HepG2 (cell line): ENCODE results near the gene CRYBA2. TPM values are rescaled to one million over a fixed set of nuclear protein-coding genes. Genes with fewer than 3 reads are reported as not detected.

Source experiments
- PHF20 ChIP-seq: sonication (generic); formaldehyde crosslinking; IDR thresholded peaks from 2 replicates; pipeline ENCODE4 v1.5.0; 2020; ENCODE audit warnings: mild to moderate bottlenecking, missing genetic modification reagents
- RFX3 ChIP-seq: IDR thresholded peaks from 2 replicates; pipeline ENCODE4 v1.6.1; 2016; ENCODE audit warnings: missing biosample characterization, missing genetic modification reagents
- TMF1 ChIP-seq: sonication (generic); formaldehyde crosslinking; IDR thresholded peaks from 2 replicates; pipeline ENCODE4 v1.8.1; 2022; ENCODE audit warnings: low read depth, missing genetic modification reagents
- ZNF329 ChIP-seq: sonication (generic); formaldehyde crosslinking; IDR thresholded peaks from 2 replicates; pipeline ENCODE4 v1.9.0; 2021; ENCODE audit warnings: low read depth, mild to moderate bottlenecking, missing genetic modification reagents
- ZNF841 ChIP-seq: sonication (generic); formaldehyde crosslinking; IDR thresholded peaks from 2 replicates; pipeline ENCODE4 v1.8.1; 2023; ENCODE audit warnings: missing genetic modification reagents, borderline replicate concordance
- polyA plus RNA-seq, 8 experiments: library from polyadenylated mRNA; depleted of rRNA in 3 of 8; stranded (reverse) in 7 of 8; unstranded in 1 of 8; fragments of >200 nt; fragmentation: Illumina TruSeq in 4 of 8; extraction: Trizol in 4 of 8; gene quantifications; 2 replicates each; pipeline versions ENCODE4 v1.2.1 to v1.2.3, GENCODE V29; 2011 to 2016; ENCODE audit warnings: low read depth in 4 of 8, missing spikeins in 1 of 8, mixed read lengths in 1 of 8; ENCODE audit not compliant: insufficient read depth in 1 of 8
- total RNA-seq, 5 experiments: library from RNA; depleted of rRNA; stranded (reverse); fragments of >200 nt; fragmentation: Illumina TruSeq; extraction: Trizol; gene quantifications; 2 replicates each; pipeline ENCODE4 v1.2.3, GENCODE V29; 2016; ENCODE audit warnings: low read depth in 1 of 5
- TF ChIP-seq, protein P1 (sequence below): sonication (generic); formaldehyde crosslinking; IDR thresholded peaks from one replicate; pipeline ENCODE4 v1.5.1; 2020; ENCODE audit warnings: mild to moderate bottlenecking, missing genetic modification reagents; ENCODE audit errors: not compliant biosample characterization
- TF ChIP-seq, protein P2 (sequence below): IDR thresholded peaks from 2 replicates; pipeline ENCODE4 v1.6.1; 2016; ENCODE audit warnings: missing biosample characterization, missing genetic modification reagents, low read depth
- TF ChIP-seq, protein P3 (sequence below): sonication (generic); formaldehyde crosslinking; IDR thresholded peaks from 2 replicates; pipeline ENCODE4 v1.5.0; 2020; ENCODE audit warnings: missing genetic modification reagents, mild to moderate bottlenecking, borderline replicate concordance
- TF ChIP-seq, protein P4 (sequence below): sonication (generic); formaldehyde crosslinking; conservative IDR thresholded peaks from 2 replicates; pipeline ENCODE4 v1.8.0; 2022; ENCODE audit warnings: missing genetic modification reagents
- TF ChIP-seq, protein P5 (sequence below): sonication (generic); formaldehyde crosslinking; IDR thresholded peaks from 2 replicates; pipeline ENCODE4 v1.5.1; 2020; ENCODE audit warnings: mild to moderate bottlenecking, missing genetic modification reagents, moderate library complexity

CRYBA2 gene
- total and polyA plus RNA-seq, 2 of the 13 experiments (the other 11 are each of a cell fraction or from before 2014, with no cell fraction given): not detected

DNA sequence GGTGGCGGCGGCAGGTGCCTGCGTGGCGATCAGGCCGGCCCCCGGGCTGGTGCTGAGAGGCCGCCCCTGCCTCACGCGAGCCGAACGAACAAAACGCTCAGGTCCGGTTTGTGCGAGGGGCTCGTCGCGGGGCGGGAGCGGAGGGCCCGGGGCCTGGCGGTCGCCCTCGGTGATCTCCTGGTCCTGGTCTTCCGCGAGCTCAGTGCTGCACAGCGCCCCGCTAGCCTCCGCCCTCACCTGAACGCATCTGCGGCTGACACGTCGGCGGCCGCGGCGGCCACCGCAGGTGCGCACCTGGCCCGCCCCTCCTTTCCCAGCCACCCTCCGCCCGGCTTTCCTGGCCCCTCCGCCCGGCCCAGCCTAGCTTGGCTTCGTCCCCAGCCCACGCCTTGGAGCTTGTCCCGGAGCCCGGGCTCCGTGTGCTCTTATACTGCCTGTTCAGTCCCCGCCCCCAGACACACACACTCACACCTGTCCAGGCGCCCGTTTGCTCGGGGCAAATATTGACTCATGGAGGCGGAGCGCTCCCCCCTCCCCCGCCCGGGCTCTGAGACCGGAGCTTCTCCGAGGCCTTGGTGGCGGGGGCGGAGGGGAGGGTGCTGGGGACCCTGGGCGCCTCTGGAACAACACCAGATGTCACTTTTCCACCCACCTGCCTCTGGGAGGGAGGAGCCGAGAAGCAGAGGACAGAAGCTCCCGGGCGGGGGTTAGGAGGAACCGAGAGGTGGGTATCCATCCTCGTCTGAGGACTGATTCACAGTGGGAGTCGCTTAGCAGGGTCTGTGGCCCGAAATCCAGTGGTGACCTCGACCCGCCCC, 8.6 kb upstream of the CRYBA2 start (continued):
- TF ChIP-seq, protein P1, sequence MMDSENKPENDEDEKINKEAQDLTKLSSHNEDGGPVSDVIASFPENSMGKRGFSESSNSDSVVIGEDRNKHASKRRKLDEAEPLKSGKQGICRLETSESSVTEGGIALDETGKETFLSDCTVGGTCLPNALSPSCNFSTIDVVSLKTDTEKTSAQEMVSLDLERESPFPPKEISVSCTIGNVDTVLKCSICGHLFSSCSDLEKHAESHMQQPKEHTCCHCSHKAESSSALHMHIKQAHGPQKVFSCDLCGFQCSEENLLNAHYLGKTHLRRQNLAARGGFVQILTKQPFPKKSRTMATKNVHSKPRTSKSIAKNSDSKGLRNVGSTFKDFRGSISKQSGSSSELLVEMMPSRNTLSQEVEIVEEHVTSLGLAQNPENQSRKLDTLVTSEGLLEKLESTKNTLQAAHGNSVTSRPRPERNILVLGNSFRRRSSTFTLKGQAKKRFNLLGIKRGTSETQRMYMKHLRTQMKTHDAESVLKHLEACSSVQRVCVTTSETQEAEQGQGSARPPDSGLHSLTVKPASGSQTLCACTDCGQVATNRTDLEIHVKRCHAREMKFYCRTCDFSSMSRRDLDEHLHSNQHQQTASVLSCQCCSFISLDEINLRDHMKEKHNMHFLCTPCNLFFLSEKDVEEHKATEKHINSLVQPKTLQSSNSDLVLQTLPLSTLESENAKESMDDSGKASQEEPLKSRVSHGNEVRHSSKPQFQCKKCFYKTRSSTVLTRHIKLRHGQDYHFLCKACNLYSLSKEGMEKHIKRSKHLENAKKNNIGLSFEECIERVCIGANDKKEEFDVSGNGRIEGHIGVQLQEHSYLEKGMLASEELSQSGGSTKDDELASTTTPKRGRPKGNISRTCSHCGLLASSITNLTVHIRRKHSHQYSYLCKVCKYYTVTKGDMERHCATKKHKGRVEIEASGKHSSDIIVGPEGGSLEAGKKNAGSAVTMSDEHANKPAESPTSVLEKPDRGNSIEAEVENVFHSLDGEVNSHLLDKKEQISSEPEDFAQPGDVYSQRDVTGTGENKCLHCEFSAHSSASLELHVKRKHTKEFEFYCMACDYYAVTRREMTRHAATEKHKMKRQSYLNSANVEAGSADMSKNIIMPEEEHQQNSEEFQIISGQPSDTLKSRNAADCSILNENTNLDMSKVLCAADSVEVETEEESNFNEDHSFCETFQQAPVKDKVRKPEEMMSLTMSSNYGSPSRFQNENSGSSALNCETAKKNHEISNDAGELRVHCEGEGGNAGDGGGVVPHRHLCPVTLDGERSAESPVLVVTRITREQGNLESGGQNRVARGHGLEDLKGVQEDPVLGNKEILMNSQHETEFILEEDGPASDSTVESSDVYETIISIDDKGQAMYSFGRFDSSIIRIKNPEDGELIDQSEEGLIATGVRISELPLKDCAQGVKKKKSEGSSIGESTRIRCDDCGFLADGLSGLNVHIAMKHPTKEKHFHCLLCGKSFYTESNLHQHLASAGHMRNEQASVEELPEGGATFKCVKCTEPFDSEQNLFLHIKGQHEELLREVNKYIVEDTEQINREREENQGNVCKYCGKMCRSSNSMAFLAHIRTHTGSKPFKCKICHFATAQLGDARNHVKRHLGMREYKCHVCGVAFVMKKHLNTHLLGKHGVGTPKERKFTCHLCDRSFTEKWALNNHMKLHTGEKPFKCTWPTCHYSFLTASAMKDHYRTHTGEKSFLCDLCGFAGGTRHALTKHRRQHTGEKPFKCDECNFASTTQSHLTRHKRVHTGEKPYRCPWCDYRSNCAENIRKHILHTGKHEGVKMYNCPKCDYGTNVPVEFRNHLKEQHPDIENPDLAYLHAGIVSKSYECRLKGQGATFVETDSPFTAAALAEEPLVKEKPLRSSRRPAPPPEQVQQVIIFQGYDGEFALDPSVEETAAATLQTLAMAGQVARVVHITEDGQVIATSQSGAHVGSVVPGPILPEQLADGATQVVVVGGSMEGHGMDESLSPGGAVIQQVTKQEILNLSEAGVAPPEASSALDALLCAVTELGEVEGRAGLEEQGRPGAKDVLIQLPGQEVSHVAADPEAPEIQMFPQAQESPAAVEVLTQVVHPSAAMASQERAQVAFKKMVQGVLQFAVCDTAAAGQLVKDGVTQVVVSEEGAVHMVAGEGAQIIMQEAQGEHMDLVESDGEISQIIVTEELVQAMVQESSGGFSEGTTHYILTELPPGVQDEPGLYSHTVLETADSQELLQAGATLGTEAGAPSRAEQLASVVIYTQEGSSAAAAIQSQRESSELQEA (CRISPR knock-in tag): no peak
- TF ChIP-seq TMF1: no peak
- TF ChIP-seq, protein P2, sequence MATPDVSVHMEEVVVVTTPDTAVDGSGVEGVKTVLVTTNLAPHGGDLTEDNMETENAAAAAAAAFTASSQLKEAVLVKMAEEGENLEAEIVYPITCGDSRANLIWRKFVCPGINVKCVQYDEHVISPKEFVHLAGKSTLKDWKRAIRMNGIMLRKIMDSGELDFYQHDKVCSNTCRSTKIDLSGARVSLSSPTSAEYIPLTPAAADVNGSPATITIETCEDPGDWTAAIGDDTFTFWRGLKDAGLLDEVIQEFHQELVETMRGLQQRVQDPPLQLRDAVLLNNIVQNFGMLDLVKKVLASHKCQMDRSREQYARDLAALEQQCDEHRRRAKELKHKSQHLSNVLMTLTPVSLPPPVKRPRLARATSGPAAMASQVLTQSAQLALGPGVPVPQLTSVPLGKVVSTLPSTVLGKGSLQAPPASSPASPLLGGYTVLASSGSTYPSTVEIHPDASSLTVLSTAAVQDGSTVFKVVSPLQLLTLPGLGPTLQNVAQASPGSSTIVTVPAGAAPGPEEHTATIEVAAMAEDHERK (CRISPR knock-in tag): no peak
- TF ChIP-seq, protein P3, sequence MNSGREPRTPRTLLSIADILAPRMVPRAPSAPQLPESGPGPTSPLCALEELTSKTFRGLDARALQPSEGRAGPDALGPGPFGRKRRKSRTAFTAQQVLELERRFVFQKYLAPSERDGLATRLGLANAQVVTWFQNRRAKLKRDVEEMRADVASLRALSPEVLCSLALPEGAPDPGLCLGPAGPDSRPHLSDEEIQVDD (CRISPR knock-in tag): 0 out of 2 replicates have a peak, but pooled peaks have one; percentile 22
- no peak for TF ChIP-seq ZNF329 (CRISPR knock-in tag)
- TF ChIP-seq, protein P4, sequence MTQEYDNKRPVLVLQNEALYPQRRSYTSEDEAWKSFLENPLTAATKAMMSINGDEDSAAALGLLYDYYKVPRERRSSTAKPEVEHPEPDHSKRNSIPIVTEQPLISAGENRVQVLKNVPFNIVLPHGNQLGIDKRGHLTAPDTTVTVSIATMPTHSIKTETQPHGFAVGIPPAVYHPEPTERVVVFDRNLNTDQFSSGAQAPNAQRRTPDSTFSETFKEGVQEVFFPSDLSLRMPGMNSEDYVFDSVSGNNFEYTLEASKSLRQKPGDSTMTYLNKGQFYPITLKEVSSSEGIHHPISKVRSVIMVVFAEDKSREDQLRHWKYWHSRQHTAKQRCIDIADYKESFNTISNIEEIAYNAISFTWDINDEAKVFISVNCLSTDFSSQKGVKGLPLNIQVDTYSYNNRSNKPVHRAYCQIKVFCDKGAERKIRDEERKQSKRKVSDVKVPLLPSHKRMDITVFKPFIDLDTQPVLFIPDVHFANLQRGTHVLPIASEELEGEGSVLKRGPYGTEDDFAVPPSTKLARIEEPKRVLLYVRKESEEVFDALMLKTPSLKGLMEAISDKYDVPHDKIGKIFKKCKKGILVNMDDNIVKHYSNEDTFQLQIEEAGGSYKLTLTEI (CRISPR knock-in tag): no peak
- TF ChIP-seq, protein P5, sequence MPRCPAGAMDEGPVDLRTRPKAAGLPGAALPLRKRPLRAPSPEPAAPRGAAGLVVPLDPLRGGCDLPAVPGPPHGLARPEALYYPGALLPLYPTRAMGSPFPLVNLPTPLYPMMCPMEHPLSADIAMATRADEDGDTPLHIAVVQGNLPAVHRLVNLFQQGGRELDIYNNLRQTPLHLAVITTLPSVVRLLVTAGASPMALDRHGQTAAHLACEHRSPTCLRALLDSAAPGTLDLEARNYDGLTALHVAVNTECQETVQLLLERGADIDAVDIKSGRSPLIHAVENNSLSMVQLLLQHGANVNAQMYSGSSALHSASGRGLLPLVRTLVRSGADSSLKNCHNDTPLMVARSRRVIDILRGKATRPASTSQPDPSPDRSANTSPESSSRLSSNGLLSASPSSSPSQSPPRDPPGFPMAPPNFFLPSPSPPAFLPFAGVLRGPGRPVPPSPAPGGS: no peak; the same call in 1 of the 2 replicates
- TF ChIP-seq ZNF841 (CRISPR knock-in tag): no peak
- no peak for TF ChIP-seq PHF20
- no peak for TF ChIP-seq RFX3
